GM10847 (cell line): ENCODE data around the gene NLGN1.

ENCODE experiments used
- POLR2A ChIP-seq: IDR thresholded peaks from 2 replicates; pipeline ENCODE4 v1.6.1; 2011; ENCODE audit not compliant: insufficient read length; ENCODE audit errors: extremely low read depth

NLGN1 gene

DNA sequence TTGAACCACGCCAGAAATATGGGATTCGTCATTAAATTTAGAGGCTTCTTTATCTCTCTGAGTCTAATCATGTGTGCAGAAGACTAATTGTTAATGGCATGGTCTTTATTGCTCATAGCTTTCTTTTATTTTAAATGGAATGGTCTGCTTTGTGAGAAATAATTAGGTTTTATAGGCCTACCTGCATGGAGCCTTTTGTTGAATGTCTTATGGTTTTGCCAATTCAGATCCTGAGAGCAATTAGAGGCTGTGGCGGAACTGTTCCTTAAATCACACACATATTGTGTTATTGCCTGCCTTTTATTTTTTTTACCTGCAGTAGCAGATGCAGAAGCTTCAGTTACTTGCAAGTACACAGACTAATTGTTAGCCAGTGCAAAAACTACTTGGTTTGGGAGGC lies 306.2 kb downstream of the NLGN1 start:
- TF ChIP-seq POLR2A: no peak

DNA sequence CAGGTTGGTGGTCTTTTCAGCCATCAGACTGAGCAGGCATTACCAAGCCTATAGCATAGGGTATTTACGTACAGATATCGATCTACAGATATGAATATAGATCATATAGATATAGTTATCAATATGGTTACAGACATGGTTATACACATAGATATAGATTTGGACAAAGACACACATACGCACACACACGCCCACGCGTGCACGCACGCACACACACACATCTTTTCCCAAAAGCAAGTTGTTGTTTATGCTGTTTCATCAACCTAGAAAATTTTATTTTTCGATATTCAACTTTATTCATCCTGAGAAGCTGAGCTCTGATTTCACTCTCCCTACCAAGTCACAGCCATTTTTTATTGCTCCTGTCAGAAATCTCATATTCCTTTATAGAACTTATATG lies 309.1 kb downstream of the NLGN1 start:
- TF ChIP-seq POLR2A: no peak

DNA sequence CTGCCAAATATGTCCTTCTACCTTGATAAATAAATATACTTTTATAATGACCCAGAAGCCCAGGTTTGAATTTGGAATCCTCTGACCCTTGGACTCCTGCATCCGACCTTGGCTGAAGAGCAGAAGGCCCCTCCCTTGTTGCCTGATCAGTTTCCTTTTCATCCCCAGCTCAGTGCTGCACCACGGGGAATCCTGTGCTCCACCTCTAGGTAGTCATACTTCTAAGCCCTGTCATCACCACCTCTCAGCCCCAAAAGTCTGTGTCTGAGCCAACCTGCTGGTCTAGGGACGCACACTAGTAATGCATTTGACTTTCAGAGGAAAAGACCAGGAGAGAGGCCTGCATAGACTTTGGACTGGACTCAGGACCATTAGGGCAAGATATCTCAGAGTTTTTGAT lies 310.6 kb downstream of the NLGN1 start:
- TF ChIP-seq POLR2A: no peak

DNA sequence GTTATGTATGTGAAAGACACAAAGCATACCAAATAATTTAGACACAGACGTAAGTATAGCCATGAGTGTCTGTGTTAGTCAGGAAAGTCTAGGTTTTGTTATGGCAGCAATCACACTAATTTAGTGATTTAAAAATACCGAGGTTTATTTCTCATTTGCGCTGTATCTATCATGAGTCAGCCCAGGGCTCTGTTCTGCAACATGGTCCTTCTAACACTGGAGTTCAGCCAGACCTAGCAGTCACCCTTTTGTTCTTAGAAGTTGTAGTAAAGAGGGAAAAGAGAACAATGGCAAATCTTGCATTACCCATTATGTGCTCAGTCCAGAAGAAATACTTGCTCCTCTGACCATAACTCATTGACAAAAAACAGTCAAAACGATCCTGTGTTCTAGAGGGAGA lies 311.5 kb downstream of the NLGN1 start:
- TF ChIP-seq POLR2A: no peak

DNA sequence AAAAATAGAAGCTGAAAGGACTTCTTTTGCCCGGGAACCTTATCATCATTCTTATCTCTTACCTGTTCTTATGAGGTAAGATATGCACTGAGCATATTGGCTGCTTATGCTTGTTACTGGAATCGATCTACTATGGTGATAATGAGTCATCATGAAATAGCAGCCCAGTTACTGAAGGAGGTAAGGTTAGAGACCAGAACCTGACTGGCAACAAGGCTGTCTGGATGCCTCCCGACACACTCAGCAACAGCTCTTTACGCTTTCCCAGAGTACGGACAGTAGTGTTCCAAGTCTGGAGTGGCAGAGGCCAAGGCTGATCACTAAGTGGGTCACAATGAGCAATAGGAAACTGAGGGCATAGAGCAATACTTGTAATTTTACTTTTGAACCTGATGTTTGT lies 314.1 kb downstream of the NLGN1 start:
- no peak for TF ChIP-seq POLR2A

DNA sequence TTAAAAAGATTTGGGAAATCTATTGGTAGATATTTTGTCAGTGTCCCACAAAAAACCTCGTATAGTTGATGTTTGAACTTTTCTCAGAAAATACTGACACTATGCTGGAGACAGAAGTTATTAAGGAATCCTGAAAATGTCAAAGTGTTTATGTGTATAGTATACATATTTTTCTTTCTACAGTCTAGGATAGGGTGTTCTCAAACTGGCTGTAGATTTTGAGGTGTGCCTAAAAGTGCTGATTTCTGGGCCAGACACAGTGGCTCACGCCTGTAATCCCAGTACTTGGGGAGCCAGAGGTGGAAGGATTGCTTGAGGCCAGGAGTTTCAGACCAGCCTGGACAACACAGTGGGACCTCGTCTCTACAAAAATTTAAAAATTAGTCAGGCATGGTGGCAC lies 322.0 kb downstream of the NLGN1 start:
- TF ChIP-seq POLR2A: no peak

DNA sequence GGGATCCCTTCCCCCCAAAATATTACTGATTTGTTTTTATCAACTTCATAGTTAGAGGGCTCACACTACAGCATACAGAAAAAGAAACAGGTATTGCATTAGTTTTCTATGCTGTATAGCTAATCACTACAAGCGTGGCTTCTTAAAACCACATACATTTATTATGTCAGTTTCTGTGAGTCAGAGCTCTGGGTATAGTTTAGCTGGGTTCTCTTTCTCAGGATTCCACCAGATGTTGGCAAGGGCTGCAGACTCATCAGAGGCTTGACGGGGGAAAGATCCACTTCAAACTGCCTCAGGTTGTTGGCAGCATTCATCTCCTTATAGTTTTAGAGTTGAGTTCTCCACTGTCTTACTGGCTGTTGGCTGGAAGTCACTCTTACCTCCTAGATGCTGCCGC lies 328.0 kb downstream of the NLGN1 start:
- no peak for TF ChIP-seq POLR2A

DNA sequence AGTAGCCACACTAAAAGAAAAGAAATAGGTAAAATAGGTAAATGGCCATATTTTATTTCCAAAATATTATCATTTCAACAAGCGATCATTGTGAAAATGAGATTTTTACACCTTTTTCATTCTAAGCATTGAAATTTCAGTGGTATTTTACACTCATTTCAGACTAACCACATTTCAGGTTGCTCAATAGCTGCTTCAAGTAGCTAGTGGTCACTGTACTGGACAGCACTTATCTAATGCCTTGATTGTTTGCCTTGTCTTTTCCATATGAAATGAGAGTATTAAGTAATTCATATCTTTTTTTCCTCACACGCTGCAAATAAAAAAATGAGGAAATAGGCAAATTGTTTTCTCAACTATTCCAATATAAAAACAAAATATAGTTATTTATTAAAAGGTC lies 332.8 kb downstream of the NLGN1 start:
- no peak for TF ChIP-seq POLR2A

DNA sequence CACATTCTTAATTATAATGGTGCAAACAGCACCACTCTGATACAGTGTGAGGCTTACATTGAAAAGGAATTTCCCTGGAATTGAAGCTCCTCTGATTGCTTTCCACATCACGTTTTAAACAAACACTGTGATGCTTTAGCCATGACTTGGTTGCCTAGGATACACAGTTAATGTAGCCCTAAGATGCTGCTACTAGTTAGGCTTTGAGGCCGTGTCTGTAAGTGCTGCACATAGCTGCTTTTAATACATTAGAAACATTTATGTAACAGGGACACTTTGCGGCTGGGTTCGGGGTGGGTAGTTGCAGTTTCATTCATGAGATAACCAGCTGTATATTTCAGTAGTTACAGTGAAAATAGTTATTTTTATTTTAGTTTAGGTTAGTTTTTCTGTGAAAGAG lies 334.7 kb downstream of the NLGN1 start:
- TF ChIP-seq POLR2A: no peak

DNA sequence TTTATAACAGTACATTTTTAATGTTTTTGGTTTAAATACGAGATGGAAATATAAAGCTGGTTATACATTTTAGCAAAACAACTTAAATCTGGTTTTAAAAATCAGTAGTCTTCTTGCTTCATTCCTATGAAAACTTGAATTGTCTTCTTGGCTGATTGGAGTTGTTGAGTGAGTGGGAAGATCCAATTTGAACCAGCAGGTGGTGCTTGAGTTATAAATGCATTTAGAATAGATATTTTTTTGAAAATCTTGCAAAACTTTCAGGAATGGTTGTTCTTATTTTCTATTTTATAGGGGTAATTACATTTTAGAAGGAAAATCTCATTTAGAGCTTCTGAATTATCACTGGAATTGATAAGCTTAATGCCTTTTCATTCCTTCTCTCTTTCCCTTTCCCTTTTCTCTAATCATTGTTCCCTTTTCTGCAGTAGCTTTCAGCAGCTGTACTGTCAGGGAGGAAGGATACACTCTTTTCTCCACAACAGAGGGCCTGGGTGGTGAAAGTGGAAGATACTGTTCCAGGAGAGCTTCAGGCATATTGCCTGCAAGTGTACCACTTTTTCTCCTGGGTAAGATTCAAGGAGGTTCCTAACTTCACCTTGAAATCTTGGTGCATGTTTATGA lies 335.6 kb downstream of the NLGN1 start:
- TF ChIP-seq POLR2A: no peak

DNA sequence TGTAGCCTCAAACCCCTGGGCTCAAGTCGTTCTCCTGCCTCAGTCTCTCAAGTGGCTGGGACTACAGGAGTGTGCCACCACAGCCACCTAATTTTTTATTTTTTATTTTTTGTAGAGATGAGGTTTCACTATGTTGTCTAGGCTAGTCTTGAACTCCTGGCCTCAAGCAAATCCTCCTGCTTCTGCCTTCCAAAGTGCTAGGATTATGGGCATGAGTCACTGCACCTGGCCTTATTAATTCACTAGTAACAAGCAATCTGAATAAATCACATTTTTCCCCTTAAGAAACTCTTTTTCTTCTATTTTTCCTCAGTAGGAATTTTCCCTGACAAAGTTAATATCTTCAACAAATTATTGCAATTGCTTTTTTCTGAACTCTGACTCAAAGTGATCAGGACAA lies 336.9 kb downstream of the NLGN1 start:
- TF ChIP-seq POLR2A: no peak

DNA sequence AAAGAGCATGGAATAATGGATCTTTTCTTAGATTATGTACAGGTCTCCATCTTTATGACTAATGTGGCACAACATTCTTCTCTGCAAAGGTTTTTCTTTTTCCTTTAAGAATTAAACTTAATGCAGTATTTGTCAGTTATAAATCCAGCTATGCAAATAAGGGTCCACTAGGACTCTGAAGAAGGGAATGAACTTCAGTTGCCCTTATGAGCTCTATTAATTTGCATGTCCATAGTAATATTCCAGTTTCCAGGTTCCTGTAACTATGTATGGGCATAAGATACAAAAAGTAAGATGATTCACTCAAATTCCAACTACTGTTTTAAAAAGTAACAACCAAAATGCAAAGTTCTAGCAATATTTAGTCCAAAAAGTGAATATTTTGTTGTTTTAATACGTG lies 337.4 kb downstream of the NLGN1 start:
- TF ChIP-seq POLR2A: no peak

DNA sequence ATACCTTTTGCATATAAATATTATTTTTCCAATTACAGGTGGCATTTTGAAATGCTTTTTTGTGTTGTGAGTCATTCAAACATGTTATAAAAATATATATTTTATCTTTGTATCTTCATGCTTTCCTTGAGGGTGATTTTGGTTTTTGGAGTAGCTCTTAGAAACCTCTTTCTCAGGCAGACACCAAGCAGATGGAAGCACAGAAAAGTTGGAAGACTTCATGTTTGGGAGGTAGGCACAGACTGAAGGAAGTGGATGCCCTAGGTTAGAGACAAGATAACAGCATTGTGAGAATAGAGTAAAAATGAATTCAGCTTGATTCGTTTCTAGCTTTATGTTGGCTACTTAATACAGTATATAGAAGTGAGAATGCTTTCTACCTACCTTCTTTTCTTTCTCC lies 338.3 kb downstream of the NLGN1 start:
- no peak for TF ChIP-seq POLR2A

DNA sequence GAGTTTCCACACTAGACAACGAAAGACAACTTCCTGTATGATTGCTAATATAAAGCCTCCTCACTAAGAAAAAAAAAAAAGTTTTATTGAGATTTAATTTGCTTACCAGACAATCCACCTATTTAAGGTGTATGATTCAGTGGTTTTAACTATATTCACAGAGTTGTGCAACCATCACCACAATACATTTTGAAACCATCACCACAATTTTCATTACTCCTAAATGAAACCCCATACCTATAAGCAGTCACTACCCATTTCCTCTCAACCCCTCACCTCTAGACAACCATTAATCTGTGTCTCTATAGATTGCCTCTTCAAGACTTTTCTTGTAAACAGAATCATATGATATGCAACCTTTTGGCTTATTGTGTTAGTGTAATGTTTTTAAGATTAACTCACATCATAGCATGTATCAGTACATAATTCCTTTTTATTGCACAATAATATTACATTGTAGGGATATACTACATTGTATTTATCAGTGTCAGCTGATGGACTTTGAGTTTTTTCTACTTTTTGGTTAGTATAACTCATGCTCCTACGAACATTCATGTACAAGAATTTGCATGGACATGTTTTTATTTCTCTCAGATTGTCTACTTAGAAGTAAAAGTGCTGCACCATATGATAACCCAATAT lies 339.7 kb downstream of the NLGN1 start:
- TF ChIP-seq POLR2A: no peak

DNA sequence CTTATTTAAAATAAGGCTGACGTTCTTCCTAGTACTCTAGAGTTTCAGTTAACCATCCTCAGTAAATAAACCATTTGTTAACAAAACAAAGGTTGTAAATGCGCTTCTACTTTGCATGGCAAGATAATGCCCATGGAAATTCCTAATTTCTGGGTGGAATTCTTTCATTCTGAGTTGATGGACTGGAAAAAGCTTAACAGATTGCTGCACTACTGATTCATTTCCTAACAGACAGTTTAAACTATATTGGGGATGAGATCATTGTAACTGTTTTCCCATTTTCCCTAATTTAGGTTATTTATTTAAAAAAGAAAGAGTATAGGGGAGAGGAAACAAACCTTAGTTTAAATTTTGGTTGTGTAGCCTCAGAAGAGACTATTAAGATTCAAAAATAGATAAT lies 342.2 kb downstream of the NLGN1 start:
- no peak for TF ChIP-seq POLR2A

DNA sequence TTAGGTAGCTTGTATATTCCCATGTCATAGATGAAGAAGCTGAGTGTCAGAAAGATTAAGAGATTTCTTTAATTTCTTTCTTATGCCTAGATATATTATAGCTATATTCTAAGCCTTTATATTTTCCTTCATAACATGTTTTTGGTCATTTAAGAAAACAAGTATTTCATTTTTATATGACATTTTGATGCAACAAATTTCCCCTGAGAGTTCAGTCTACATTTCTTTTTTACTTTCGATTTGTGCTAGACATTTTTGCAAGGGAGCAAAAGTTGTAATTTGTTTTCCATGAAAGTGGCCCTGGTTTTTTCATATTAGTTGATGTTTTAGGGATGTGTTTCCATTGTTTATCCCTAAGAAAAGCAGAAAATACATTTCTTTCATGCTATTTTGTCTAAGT lies 344.9 kb downstream of the NLGN1 start:
- TF ChIP-seq POLR2A: no peak

DNA sequence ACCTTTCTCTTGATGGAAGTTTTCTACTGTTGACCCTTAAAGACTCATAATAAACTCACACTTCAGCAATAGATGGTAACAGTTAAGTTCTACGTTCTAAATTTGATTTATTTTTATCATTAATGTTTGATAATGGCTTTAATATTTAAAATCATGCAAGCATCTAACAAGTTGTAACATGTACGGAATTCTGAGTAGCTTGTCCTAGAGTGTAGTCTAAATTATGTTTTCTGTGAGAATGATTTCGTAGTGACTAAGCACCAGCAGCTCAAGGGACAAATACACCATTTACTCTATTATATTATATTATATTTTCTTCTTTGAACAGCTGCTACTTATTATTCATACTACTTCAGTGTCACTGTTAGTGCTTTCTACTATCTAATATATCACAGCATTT lies 345.6 kb downstream of the NLGN1 start:
- no peak for TF ChIP-seq POLR2A
